GM19328 (cell line): ENCODE data around the gene SLC4A7.
"Not testable (repeated sequence)": the region's sequence is repeated elsewhere in the genome, so short reads cannot be mapped to it uniquely, and the experiment has no call there.

Source experiments
- ATAC-seq: cut with Tn5 transposase; IDR thresholded peaks from one replicate; pipeline ENCODE4 v1.9.1; 2021; ENCODE audit warnings: mild to moderate bottlenecking, moderate library complexity; ENCODE audit not compliant: unreplicated experiment

The SLC4A7 gene

DNA sequence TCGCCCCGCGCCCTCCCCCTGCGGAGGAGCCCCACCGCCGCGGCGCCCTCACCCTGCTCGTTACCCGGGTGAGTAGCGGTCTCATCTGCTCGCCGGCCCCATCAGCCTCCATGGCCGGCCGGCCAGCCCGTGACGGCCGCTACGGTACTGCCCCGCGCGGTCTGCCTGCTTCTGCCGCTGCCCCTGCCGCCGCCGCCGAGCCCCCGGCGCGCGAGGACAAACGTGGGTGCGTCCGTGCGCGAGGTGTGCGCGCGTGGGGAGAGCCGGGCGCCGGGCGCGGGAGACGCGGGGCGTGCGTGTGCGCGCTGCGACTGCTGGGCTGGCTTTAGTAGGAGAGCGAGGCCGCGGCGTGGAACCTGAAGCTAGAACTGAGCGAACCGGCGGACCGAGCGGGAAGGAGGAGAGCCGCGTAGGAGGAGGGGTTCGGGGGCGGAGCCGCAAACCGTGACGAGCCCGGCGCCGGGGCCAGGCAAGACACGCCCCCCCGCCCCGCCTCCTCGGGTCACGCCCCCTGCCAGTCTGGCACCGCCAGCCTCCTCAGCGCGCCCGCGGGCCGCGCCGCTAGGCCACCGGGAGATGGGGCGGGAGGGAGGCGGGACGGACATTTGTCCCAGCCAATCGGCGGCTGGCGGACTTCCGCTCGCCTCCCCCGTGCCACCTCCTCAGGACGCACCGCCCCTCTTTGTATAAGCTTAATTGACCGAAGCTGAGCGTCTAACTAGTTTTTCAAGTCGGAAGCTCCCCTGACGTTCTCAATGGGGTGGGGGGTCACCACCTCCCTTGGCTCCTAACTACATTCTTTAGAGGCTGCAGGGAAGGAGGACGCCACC, at the start of gene SLC4A7:
TSS of gene SLC4A7 (minus strand) at position 370 of the 830 bp plus-strand sequence. CDS start at position 112, 258 bp downstream.
- ATAC-seq = peak; percentile 87

DNA sequence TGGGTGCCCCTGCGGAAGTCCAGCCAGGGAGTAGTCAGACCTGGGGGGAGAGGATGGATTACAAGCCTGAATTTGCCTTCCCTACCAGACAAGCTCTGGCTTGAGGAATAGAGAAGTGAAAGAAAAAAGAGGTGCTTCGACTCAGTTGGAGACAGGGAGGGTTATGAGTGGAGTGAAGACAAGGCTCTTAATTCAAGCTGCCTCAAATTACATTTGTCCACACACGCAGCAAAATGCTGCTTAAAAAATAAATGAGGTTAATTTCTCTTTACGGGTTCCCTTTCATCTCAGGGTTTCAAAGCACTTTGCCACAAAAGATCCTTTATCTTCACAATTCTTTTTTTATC, 49.0 kb upstream of the SLC4A7 start:
- no peak for ATAC-seq

DNA sequence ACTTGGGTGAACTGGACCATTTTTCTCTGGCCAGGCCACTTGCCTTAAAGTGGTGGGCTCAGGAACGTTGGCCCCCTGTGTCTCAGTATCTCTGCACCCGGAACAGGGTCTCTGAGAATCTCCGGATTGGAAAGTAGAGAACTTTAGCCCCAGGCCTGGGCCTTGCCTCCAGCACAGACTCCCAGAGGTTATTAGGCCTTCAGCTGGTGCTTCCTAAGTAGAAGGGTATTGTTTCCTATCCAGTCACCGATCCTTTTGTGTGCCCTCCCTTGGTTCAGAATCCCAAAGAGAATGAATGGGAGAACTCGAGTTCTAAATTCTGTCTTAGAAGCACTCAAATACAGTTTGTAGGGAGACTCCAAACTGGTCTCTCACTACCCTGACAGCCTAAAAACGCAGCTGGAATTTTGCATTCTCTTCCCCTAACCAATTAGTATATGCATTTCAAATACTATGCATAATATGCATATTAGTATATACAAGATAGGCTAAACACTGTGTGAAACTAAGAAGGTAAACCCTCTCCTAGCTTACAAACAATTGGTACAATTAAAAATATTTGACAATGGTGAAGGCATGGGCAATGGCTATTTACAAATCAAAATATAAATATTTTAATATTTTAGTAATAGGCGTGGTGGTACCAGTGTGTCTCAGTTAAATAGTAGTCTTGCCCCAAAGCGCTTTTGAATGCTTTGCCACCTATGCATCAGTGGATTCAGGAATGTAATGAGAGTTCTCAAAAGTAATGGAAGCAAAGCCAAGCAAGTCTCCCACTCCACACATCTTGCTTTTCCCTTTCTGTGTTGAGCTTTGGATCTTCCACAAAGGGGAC, 48.5 kb upstream of the SLC4A7 start:
- ATAC-seq = no peak

DNA sequence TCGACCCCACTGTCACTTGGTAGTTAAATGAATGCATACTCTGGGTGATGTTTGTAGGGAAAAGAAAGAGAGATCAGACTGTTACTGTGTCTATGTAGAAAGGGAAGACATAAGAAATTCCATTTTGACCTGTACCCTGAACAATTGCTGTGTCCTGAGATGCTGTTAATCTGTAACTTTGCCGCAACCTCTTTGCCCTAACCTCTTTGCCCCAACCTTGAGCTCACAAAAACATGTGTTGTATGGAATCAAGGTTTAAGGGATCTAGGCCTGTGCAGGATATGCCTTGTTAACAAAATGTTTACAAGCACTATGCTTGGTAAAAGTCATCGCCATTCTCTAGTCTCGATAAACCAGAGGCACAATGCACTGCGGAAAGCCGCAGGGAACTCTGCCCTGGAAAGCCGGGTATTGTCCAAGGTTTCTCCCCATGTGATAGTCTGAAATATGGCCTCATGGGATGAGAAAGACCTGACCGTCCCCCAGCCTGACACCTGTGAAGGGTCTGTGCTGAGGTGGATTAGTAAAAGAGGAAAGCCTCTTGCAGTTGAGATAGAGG, 47.1 kb upstream of the SLC4A7 start:
- ATAC-seq = not testable (repeated sequence)

GRCh38 chr3:27528791-27529190, 44.6 kb upstream of the SLC4A7 start:
- no peak for ATAC-seq

DNA sequence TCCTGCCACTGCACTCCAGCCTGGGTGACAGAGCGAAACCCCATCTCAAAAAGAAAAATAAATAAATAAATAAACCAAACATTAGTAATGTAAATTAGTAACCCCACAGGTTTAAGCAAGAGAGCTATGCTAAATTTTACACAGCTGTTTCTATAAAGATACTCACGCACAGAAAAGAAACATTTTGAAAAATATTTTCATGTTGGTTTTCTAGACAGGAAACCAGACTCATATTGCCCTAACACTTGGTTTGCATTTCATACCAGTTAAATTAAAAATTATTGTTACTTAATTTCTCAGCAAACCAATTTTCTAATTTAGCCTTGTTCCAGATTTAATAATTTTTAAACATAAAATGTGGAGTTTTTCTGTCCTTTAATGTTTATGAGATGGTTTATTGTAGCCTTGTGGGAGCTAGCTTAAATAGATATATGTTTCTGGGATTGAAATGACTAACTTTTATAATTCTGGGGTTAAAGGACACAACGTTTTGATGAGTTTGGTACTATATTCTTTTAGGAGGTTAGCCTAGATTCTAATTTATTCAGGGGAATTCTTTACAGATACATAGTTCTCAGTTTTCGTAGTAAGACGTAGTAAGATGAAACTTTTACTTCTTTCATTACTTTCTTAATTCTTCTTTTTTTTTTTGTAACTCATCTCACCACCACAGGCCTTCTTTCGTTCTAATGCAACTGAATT, 42.6 kb upstream of the SLC4A7 start:
- no peak for ATAC-seq

DNA sequence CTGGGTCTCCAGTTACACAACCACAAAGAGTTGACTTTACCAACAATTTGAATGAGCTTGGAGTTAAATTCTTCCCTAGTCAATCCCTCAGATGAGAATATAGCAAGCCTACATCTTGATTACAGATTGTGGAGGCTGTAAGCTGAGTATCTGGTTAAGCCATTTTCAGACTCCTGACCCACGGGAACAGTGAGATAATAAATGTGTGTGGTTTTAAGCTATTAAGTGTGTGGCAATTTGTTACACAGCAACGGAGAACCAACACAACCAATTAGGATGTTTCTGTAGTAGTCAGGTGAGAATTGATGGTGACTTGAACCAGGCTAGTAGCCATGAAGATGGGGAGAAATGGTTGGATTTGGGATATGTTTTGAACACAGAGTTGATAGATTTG, 37.7 kb upstream of the SLC4A7 start:
- no peak for ATAC-seq

DNA sequence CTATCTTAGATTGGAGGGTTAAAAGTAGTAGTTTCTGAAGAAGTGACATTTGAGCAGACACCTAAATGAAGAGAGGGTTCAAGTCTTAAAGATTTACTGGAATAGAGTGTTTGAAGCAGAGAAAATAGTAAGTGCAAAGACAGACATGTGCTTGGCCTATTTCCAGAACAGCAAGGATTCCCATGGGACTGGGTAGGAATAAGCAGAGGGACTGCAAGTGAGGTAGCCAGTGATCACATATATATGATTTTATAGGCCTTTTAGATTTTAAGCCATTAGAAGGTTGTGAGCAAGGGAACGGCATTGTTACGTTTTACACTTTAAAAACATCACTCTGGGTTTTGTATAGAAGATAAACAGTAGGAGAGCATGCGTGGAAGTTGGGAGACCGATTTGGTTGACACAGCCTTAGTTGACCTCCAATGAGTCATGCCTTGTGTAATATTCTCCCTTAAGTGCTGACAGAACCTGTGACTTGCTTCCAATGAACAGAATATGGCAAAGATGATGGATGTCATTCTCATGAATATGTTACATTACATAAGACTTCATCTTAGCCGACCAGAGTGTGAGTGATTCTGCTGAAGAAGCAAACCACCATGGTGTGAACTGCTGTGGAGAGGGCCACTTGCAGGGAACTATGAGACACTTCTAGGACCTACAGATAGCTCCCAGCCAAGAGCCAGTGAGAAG, 37.1 kb upstream of the SLC4A7 start:
- no peak for ATAC-seq

- no peak for ATAC-seq
These were observed 27.7 kb upstream of the SLC4A7 start for GRCh38 chr3:27511724-27512422.

GRCh38 chr3:27509376-27509775, 25.2 kb upstream of the SLC4A7 start:
- no peak for ATAC-seq

DNA sequence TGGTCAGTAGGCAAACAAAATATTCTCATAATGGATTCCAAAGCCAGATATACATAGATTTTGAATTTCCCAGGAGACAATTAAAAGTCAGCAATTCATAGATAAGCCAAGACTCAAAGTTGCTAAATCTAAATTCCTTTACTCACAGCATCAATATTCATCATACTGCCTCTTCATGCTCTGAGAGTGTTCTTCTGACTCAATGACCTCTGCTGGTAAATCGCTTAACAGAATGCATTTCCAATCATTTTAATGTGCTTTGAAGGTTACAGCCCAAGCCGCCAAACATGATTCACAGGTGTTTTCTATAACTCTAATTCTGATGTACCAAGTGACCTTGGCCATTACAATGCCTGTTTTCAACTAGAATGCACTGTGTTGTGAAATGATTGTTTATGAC, 24.2 kb upstream of the SLC4A7 start:
- ATAC-seq = no peak

GRCh38 chr3:27507515-27508266, 23.5 kb upstream of the SLC4A7 start:
- ATAC-seq = no peak

DNA sequence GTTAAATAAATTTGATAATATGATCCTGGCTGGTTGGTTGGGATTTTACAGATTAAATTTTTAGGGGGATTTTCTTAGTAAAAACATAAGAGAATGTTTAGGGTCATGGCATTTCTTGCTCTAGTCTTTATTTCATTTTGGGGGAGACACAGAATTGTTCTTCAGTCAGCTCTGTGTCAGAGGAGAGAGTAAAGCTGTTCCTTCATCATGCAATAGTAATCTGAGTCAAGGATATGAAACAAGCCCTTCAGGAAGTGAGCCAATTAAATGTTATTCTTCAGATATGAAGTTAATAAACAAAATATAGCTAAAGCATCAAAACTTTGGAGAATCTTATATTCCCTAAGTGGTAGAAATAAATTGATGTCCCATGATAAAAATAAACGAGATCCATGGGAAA, 22.9 kb upstream of the SLC4A7 start:
- no peak for ATAC-seq

DNA sequence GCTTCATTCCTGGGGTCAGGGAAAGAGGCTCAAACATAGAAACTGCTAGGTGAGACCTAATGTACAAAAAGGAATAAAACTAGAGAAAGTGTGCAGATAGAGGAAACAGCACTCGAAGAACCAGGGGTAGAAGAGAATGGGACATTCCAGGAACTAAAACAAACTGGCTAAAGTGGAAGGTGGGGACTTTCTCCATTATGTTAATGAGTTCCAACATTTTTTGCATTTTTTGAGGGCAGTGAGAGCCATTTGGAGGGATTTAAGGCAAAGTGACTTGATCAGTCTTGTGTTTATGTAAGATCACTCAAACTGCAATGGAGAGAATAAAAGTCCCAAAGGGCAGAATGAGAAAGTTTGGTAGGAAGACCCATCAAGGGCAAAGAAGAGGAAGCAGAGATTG, 20.6 kb upstream of the SLC4A7 start:
- ATAC-seq = no peak

- ATAC-seq = no peak
These were observed 19.3 kb upstream of the SLC4A7 start for GRCh38 chr3:27503526-27503925.

DNA sequence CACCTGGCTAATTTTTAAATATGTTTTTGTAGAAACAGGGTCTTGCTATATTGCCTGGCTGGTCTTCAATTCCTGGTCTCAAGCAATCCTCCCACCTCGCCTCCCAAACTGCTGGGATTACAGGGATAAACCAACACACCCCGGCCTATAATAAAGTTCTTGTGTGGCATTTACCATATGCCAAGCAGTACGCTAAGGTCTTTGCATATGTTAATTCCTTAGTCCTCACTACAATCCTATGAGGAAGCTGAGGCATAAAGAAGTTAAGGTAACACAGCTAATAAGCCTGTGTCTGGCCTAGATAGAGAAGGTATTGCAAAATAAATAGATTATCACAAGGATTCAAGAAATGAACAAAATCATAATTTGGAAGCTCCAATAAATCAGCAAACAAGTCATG, 17.6 kb upstream of the SLC4A7 start:
- ATAC-seq = no peak

- ATAC-seq = no peak
These were observed 16.8 kb upstream of the SLC4A7 start for GRCh38 chr3:27500986-27501385.

- ATAC-seq = no peak
These were observed 15.9 kb upstream of the SLC4A7 start for GRCh38 chr3:27500035-27500434.

DNA sequence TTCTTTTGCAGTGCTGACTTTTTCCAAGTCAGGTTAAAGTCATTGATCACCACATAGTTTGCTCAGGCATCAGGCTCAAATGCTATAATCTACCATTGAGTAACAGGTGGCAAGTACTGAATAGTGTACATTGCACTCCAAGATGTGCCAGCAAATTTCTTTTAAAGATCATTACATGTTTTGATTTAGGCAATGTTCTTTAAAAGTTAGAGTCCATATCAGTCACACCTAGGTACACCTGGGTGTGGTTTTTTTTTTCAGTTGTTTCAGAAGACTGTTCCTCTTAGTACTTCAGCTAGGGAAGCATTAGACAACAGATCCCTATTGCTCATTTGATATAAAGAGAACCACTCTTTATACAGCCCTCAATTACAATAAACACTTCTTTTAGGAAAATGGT, 10.6 kb upstream of the SLC4A7 start:
- ATAC-seq = no peak
